HG03378 (cell line): ENCODE measurements around the gene UBR1.
"Not testable (repeated sequence)": the region's sequence is repeated elsewhere in the genome, so short reads cannot be mapped to it uniquely, and the experiment has no call there.

Experiments used
- ATAC-seq: cut with Tn5 transposase; IDR thresholded peaks from one replicate; pipeline ENCODE4 v1.9.1; 2021; ENCODE audit warnings: mild to moderate bottlenecking, moderate library complexity; ENCODE audit not compliant: unreplicated experiment

UBR1 gene

GRCh38 chr15:42984493-42985034, 121.3 kb downstream of the UBR1 start:
- ATAC-seq: no peak

GRCh38 chr15:42979113-42979512, 126.7 kb downstream of the UBR1 start:
- ATAC-seq: not testable (repeated sequence)

- ATAC-seq: no peak
These were observed 131.5 kb downstream of the UBR1 start for GRCh38 chr15:42974202-42974862.

GRCh38 chr15:42973114-42973513, 132.7 kb downstream of the UBR1 start:
- ATAC-seq: no peak

GRCh38 chr15:42971830-42972229, 134.0 kb downstream of the UBR1 start:
- no peak for ATAC-seq

GRCh38 chr15:42964476-42964875, 141.4 kb downstream of the UBR1 start:
- no peak for ATAC-seq

- ATAC-seq: no peak
These were observed 150.3 kb downstream of the UBR1 start for GRCh38 chr15:42955518-42955917.

- no peak for ATAC-seq
These were observed 151.5 kb downstream of the UBR1 start for GRCh38 chr15:42954291-42954690.

- ATAC-seq: not testable (repeated sequence)
These were observed 156.9 kb downstream of the UBR1 start for GRCh38 chr15:42948898-42949297.

- no peak for ATAC-seq
These were observed 165.3 kb downstream of the UBR1 start for GRCh38 chr15:42940527-42940926.

- no peak for ATAC-seq
These were observed 166.0 kb downstream of the UBR1 start for GRCh38 chr15:42939841-42940240.

- ATAC-seq: no peak
These were observed 168.7 kb downstream of the UBR1 start for GRCh38 chr15:42937143-42937542.

- ATAC-seq: no peak
These were observed 171.8 kb downstream of the UBR1 start for GRCh38 chr15:42933886-42934667.

- ATAC-seq: no peak
These were observed 172.9 kb downstream of the UBR1 start for GRCh38 chr15:42932833-42933515.

- ATAC-seq: no peak
These were observed 173.9 kb downstream of the UBR1 start for GRCh38 chr15:42931702-42932486.

- no peak for ATAC-seq
These were observed 176.5 kb downstream of the UBR1 start for GRCh38 chr15:42929306-42929848.

GRCh38 chr15:42921342-42921731, 184.5 kb downstream of the UBR1 start:
- no peak for ATAC-seq

- ATAC-seq: peak; percentile 86
These were observed 185.1 kb downstream of the UBR1 start, which contains the start of gene TTBK2 for GRCh38 chr15:42920519-42921341. Gene TTBK2 (minus strand): TSS chr15:42920778. CDS start chr15:42878617, 42,161 bp downstream.

- peak; percentile 9 for ATAC-seq
These were observed 185.9 kb downstream of the UBR1 start for GRCh38 chr15:42919799-42920518.
